Activated T-cell treated with anti-CD3 and anti-CD28 coated beads for 4 hours (primary cell): Measurements from ENCODE around the gene CLEC4M.
A peak's percentile ranks its signal among the peaks of the same experiment; 100 is the strongest.
"Not testable (repeated sequence)": the region's sequence is repeated elsewhere in the genome, so short reads cannot be mapped to it uniquely, and the experiment has no call there.

Experiments
- DNase-seq: peaks from one replicate; pipeline ENCODE4 v3.0.0-alpha.2; 2020

Gene CLEC4M

GRCh38 chr19:7742991-7743390 lies 20.1 kb upstream of the CLEC4M start:
- DNase-seq = no peak

DNA sequence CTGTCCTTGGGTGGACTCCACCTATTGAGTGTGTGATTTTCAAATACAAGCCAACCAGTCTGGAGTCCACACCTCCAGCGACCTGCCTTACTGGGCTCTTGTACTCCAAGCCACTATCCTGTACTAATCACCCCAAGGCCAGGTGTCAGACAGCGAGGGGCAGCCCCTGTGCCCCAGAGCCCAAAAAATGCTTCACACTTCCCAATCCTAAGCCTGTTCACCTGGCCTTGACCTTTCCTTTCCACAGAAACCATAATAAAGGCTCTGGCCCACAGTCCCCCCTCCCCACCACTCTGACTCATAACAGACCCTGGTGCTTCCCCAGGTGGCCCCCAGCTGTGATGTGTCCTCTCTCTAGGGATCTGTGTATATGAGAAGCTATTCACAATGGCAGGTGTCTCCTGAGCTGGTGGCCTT lies 19.6 kb upstream of the CLEC4M start:
- no peak for DNase-seq

DNA sequence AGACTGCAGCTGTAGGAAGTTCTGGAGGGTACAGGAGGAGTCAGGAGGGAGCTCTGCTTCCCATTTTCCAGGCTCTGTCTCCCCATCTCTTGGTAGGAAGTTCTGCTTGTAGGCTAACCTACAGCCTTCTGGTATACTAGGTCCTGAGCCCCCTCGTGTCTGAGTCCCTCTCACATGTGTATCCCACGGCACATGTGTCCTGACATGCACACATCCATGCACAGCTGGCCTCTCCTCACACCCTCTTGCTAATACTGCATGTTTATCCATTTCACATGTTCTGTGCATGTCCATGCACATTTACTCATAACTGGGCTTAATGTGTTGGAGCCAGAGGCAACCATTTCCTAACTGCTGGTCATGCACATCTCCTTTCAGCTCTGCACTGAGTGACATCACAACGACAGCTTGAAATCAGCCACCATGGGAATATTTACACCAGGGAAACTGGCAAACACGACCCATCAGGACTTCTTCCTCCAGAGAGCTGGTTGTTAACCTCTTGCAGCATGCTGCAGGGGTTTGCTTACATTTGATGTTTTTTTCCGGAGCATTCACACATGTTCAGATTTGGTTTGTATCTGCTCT lies 18.8 kb upstream of the CLEC4M start:
- DNase-seq = no peak

DNA sequence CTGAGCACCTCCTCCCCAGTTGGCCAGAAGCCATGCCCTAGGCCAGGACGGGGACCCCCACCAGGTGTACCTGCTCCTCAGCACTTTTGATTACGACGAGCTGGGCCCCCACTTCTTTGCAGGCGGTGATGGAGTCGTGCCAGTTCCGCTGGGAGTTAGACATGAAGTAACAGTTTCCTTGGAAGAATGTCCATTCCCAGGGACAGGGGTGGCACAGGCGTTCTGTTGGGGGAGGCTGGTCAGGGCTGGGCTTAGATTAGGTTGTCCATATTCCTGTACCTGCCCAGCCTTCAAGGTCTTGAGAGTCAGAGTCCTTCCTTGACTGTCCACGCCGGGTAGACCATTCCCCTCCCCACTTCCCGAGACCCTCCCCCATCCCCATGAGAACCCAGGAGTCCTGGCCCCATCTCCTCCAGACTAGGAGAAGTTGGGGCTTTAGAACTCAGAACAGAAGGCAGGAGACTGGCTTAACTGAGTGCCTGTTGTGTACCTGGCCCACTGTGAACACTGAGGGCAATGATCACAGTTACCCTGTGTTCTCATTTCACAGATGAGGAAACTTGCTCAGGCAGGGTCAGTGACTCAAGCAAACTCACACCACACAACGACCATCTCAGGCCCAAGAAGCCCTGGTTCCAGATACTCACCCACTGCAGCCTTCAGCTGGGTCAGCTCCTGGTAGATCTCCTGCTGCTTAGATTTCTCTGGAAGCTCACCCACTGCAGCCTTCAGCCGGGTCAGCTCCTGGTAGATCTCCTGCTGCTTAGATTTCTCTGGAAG lies 18.0 kb upstream of the CLEC4M start:
- DNase-seq = no peak

GRCh38 chr19:7746306-7746705 lies 16.7 kb upstream of the CLEC4M start:
- DNase-seq = not testable (repeated sequence)

GRCh38 chr19:7746903-7747884 lies 15.8 kb upstream of the CLEC4M start, which contains the start of gene CD209:
Gene CD209 (minus strand): TSS chr19:7747534. CDS start chr19:7747511, 23 bp downstream.
- DNase-seq = no peak

- no peak for DNase-seq
Measured at GRCh38 chr19:7748171-7748570, 14.9 kb upstream of the CLEC4M start.

- DNase-seq = no peak
Measured at GRCh38 chr19:7748756-7749155, 14.3 kb upstream of the CLEC4M start.

DNA sequence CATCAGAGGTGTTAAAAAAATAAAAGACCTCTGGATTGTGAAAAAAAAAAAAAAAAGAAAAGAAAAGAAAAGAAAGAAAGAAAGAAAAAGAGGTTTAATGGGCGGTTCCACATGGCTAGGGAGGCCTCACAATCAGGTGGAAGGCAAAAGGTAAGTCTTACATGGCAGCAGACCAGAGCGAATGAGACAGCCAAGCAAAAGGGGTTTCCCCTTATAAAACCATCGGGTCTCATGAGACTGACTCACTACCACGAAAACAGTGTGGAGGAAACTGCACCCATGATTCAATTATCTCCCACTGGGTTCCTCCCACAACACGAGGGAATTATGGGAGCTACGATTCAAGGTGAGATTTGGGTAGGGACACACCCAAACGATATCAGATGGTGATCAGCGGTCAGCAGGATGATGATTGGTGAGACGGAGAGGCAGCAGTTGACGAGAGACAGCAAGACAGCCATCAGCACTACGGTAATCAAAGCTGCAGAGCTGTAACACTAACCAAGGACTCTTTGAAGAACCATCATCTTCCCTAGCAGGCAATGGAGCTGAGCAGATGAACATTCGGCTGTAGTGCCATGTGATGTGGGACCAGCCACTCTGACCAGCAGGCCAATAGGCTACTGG lies 11.8 kb upstream of the CLEC4M start:
- peak; percentile 25 for DNase-seq

- no peak for DNase-seq
Measured at GRCh38 chr19:7756258-7756657, 6.8 kb upstream of the CLEC4M start.

- DNase-seq = no peak
Measured at GRCh38 chr19:7757358-7757757, 5.7 kb upstream of the CLEC4M start.

DNA sequence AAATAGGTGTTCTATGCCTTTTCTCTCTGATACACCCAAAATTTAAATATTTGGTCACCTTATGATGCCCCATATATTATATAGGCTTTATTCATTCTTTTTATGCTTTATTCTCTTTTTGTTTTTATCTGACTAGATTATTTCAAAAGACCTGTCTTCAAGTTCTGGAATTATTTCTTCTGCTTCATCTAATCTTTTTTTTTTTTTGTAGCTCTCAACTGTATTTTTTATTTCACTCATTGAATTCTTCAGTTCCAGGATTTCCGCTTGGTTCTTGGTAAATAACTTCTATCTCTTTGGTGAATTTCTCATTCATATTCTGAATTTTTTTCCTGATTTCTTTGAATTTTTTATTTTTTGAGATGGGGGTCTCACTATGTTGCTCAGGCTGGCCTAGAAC lies 3.9 kb upstream of the CLEC4M start:
- DNase-seq = no peak

- DNase-seq = no peak
Measured at GRCh38 chr19:7763696-7764095, 653 bp downstream of the CLEC4M start.

DNA sequence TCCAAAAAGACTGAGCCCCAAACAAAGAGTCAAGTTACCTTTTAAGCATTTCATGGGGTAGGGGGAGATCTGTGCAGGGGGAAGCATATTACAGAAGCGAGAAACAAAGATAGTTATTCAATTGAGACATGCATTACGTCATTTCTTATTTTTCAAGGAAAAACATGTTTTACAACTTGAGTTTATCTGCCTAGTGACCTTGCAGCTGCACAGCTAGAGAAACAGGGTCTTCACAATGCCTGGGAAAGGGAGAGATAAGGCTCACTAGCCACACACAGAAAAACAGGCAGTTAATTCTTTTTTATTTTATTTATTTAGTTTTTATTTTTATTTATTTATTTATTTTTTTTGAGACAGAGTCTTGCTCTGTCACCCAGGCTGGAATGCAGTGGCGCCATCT lies 1.1 kb downstream of the CLEC4M start:
- not testable (repeated sequence) for DNase-seq

DNA sequence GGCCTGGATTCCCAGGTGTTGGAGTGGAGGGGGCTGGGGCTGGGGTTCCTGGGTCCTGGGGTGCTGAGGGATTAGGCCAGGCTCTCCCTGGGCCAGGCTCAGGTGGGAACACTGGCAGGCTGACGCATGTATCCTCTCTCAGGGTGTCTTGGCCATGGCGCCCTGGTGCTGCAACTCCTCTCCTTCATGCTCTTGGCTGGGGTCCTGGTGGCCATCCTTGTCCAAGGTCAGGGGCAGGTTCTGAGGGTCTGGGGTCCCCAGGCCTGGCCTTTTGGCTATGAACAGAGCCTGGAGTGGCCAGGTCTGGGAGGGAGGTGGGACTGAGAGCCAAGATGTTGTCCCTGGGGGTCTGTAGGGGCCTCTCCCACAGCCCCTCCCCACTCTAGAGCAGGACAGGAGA lies 2.0 kb downstream of the CLEC4M start:
- not testable (repeated sequence) for DNase-seq

- no peak for DNase-seq
Measured at GRCh38 chr19:7766535-7766934, 3.5 kb downstream of the CLEC4M start.

- DNase-seq = no peak
Measured at GRCh38 chr19:7767487-7767886, 4.4 kb downstream of the CLEC4M start.

DNA sequence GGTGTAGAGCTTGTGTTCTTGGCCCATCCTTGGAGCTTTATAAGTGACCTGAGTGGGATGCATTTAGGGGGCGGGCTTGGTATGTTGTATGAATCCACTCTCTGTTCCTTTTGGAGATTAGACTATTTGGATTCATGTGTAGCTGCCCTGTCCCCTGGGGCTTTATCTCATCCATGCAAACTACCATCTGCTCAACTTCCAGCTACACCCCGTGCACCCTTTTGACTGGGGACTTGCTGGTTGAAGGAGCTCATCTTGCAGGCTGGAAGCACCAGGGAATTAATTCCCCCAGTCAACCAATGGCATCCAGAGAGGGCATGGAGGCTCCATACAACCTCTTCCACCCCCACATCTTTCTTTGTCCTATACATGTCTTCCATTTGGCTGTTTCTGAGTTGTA lies 6.1 kb downstream of the CLEC4M start:
- DNase-seq = no peak

GRCh38 chr19:7771072-7771471 lies 8.0 kb downstream of the CLEC4M start:
- no peak for DNase-seq

DNA sequence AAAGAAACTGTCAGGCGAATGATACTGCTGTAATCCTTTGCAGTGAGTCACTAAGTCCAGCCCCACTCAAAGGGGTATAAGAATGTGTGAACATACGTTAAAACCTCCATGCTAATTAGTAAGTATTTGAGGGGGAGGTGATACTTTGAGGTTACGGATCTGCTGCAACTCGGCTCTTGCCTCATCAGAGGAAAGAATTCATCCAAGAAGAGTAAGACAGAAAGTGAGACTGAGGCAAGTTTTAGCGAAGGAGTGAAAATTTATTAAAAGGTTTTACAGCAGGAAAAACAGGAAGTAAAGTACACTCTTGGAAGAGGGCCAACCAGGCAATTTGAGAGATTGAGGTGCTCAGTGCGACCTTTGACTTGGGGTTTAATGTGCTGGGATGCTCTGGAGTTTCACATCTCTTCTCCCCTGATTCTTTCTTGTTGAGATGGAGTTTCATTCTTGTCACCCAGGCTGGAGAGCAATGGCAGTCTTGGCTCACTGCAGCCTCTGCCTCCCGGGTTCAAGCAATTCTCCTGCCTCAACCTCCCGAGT lies 9.8 kb downstream of the CLEC4M start:
- peak; percentile 12 for DNase-seq

DNA sequence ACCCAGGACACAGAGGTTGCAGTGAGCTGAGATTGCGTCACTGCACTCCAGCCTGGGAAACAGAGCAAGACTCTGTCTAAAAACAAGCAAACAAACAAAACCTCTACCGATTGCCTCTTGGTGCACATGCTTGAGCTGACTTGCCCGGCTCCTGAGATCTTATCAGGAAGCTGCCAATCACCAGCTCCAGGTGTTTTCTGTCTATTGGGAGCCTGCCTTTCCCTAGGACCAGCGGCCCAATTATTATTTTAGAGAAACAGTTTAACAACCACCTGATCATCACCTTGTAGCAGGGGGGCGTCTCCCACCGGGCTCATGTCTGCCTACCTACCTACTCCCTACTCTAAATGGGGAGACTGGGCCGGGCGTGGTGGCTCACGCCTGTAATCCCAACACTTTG lies 10.8 kb downstream of the CLEC4M start:
- DNase-seq = no peak

DNA sequence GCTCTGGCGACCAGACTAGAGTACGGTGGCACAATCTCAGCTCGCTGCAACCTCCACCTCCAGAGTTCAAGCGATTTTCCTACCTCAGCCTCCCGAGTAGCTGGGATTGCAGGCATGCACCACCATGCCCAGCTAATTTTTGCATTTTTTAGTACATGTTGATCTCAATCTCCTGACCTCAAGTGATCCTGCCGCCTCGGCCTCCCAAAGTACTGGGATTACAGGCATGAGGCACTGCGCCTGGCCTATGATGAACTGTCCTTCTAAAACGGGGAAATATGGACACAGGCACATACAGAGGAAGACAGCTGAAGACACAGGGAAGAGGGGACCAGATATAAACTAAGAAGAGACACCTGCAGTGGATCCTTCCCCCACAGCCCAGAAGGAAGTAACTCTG lies 12.7 kb downstream of the CLEC4M start:
- no peak for DNase-seq

- DNase-seq = no peak
Measured at GRCh38 chr19:7778081-7778480, 15.0 kb downstream of the CLEC4M start.
